GM12865 (cell line): ENCODE measurements around the gene NME4.

ENCODE experiments used
- DNase-seq: peaks from one replicate; pipeline ENCODE4 v3.0.0; 2010; ENCODE audit warnings: low read depth
- H3K4me3 ChIP-seq: 2 replicates; pipeline ENCODE4 v1.5.1; 2011; ENCODE audit warnings: mild to moderate bottlenecking, low read depth, low read length, control low read depth
- TF ChIP-seq, protein P1 (sequence below): IDR thresholded peaks from 2 replicates; pipeline ENCODE4 v1.5.1; 2011; ENCODE audit warnings: low read length, control low read depth, low read depth, inconsistent platforms; ENCODE audit not compliant: insufficient read depth; ENCODE audit errors: missing control alignments

Gene NME4

DNA sequence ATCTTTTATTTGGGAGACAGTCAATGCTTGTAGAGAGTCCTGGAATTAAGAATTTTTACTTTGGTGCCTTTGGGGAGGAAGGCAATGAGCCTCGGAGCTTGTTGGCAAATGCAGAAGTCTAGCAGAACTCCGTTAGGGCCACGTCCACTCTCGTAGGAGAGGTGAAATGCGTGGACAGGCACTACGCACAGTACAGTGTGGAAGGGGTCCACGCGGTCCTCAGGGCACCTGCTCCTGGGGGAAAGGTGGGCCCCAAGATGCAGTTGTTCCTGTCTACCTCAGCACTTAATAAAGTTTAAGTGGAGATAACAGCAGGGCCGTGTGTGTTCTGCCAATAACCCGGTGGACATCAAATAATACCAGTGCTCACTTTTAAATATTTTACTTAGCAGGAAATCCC lies 30.3 kb downstream of the NME4 start:
- H3K4me3 ChIP-seq, result peak overlapping the region; percentile 76; the same call in 1 of the 2 replicates
- TF ChIP-seq, protein P1, sequence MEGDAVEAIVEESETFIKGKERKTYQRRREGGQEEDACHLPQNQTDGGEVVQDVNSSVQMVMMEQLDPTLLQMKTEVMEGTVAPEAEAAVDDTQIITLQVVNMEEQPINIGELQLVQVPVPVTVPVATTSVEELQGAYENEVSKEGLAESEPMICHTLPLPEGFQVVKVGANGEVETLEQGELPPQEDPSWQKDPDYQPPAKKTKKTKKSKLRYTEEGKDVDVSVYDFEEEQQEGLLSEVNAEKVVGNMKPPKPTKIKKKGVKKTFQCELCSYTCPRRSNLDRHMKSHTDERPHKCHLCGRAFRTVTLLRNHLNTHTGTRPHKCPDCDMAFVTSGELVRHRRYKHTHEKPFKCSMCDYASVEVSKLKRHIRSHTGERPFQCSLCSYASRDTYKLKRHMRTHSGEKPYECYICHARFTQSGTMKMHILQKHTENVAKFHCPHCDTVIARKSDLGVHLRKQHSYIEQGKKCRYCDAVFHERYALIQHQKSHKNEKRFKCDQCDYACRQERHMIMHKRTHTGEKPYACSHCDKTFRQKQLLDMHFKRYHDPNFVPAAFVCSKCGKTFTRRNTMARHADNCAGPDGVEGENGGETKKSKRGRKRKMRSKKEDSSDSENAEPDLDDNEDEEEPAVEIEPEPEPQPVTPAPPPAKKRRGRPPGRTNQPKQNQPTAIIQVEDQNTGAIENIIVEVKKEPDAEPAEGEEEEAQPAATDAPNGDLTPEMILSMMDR, result no peak
- DNase-seq, result no peak

DNA sequence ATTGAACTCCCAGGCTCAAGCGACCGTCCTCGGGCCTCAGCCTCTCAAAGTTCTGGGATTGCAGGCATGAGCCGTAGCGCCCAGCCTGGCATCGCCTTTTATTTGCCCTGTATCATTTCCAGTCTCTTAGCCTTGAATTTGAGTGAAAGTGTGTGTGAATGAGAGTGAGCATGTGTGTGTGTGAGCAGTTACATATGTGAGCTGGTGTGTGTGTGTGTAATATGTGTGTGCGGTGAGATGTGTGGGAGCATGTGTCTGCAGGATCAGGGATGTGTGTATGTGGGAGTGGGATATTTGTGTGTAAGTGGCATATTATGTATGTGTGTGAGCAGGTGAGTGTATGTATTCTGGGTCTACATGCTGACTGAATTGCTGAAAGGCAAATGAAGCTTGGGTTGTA lies 33.9 kb downstream of the NME4 start:
- no peak for DNase-seq
- no peak overlapping the region for H3K4me3 ChIP-seq
- TF ChIP-seq, protein P1, result no peak

DNA sequence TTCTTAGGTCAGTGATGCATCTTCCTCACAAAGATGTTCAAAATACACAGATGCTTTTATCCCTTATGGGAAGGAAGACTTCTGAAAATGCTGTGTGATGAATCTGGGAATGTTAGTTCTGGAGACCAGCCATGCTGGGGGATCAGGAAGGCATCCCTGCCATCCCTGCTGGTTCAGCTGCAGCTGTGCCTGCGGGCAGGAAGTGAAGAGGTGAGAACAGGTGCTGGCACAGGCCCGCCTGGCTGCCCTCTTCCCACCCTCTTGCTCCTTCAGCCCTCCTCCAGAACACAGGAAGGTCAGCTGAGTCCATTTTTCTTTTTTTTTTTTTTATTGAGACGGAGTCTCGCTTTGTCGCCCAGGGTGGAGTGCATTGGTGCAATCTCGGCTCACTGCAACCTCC lies 43.6 kb downstream of the NME4 start:
- DNase-seq, result no peak
- TF ChIP-seq, protein P1, result no peak
- no peak overlapping the region for H3K4me3 ChIP-seq

DNA sequence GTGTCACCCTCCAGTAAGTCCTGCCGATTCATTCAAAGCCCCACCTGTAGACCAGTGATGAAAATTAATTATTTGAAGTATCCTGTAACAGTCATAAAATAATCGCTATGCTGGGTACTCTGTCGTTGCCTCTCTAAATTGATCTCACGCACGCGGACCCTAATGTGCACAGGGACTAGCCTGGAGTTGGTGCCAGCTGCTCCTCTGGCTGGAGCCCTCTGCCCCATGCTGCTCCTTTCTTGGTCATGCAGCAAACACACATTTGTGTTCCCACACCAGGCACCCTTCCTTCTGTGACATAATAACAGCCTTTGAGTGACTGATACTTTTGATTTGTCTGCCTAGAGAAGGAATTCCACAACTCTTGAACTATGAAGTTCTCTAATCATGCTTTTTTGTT lies 44.4 kb downstream of the NME4 start:
- H3K4me3 ChIP-seq, result no peak overlapping the region
- DNase-seq, result no peak
- TF ChIP-seq, protein P1, result no peak

DNA sequence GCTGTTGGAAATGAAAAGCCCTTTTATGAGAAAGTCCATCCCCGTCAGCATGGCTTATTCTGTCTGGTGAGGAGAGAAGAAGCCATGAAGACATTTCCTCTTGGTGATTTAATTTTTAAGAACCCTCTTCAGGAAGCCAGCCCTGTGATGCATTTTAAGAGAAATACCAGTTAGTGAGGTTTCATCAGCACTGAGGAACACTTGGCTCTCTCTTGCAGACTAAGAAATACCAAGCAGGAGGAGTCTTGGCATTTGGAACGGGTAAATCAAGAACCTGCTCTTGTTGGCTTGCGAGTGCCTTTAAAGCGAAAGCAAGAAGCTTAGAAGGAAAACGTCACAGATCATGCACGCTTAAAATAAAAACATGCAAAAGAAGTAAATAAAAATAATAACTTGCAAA lies 46.0 kb downstream of the NME4 start:
- TF ChIP-seq, protein P1, result no peak
- peak overlapping the region; percentile 51 for H3K4me3 ChIP-seq
- peak; percentile 49 for DNase-seq

DNA sequence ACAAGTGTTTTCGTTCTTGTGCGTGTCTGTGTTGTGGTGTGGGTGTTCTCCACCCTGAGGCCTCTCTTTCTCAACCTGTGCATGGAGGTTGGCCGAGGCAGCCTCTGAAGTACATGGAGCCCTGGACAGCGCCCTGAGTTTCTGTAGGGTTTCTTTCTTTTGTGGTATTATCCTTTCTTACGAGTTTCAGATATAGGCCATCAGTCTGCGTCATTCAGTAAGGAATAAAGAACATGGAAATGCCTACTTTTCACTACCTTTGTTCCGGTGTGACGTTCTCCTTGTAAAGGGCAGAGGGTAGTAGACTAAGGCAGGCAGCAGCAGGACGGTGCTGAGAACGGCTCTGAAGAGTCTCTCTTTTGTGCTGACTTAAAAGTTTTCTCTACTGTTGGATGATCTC lies 47.0 kb downstream of the NME4 start:
- H3K4me3 ChIP-seq, result no peak overlapping the region
- DNase-seq, result no peak
- TF ChIP-seq, protein P1, result no peak

DNA sequence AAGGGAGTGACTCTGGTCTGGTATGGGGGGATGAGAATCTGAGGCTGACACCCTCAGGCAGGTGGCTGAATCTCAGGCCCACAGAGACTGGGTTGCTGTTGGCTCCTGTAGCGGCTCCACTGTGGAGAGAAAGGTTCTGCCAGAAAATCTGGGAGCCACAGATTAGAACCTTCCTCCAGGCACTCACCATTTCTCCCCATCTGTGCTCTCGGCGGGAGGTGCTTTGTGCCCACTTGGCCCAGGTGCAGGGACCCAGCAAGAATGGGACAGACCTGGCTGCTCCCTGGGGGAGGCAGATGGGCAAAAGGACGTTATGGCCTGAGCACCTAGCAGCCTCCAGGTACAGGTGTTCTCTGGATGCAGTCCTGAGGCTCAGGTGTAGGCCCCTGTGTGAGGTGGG lies 48.6 kb downstream of the NME4 start:
- TF ChIP-seq, protein P1, result no peak
- no peak for DNase-seq
- no peak overlapping the region for H3K4me3 ChIP-seq
